Bronchial epithelial cell (primary cell): ENCODE results near the gene PTPRF. TPM values are rescaled to one million over a fixed set of nuclear protein-coding genes. Genes with fewer than 3 reads are reported as not detected.

Experiments
- DNase-seq: peaks from one replicate; pipeline ENCODE4 v3.0.0-alpha.2; 2010; ENCODE audit warnings: low read depth
- FAIRE-seq: peaks from 2 replicates; lab custom pipeline; 2011; peaks lifted over from hg19 to GRCh38; lab: Jason Lieb, UNC
- H3K27me3 ChIP-seq: 2 replicates; pipeline ENCODE4 v1.5.1; 2011; ENCODE audit warnings: low read length; ENCODE audit not compliant: control insufficient read depth, insufficient read depth
- H3K36me3 ChIP-seq: 2 replicates; pipeline ENCODE4 v1.5.1; 2011; ENCODE audit warnings: low read length; ENCODE audit not compliant: control insufficient read depth, insufficient read depth
- H3K4me3 ChIP-seq: 2 replicates; pipeline ENCODE4 v1.5.1; 2011; ENCODE audit warnings: mild to moderate bottlenecking, low read depth, low read length, control low read depth
- total RNA-seq: library from RNA; depleted of rRNA; stranded (reverse); fragments of >200 nt; gene quantifications from 2 replicates; pipeline ENCODE4 v1.2.1, GENCODE V29; 2014
- TF ChIP-seq, protein P1 (sequence below): IDR thresholded peaks from 2 replicates; pipeline ENCODE4 v1.5.1; 2011; ENCODE audit warnings: mild to moderate bottlenecking, moderate library complexity, low read length, control low read depth, inconsistent platforms; ENCODE audit not compliant: insufficient read depth, severe bottlenecking

Gene PTPRF
- total RNA-seq, 1 donor from 2014 or later = 127 TPM

DNA sequence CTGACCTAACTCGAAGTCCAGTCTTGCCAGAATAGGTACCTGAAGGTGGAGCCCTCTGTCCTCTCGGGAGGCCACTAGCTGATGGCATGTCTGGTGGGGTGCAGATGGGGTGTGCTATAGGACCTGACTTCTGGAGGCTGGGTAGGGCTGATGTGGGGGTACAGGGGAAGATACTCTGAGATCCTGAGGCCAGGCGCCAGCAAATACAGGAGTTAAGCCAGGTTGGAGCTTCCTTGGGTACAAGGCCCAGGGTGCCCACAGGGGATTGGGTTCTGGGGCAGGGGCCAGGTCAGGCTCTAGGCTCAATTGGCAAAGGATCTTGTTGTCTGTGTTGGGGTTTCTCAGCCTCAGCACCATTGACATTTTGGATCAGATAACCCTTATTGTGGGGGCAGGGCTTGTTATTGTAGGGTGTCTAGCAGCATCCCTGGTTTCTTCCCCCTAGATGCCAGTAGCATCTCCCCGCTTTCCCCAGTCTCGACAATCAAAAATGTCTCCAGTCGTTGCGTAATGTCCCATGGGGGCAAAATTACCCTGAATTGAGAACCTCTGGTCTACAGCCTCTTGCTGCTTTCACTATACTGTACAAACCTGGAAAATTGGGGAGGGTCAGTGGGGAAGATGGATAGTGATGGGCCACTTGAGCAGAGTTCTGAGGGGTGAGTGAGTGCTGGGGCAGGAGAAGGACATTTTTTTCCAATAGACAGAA lies 9.2 kb downstream of the PTPRF start:
- H3K4me3 ChIP-seq = no peak overlapping the region
- H3K27me3 ChIP-seq = no peaks in the 10 kb centered on the region
- H3K36me3 ChIP-seq = peaks cover 43% of the 10 kb centered on the region
- TF ChIP-seq, protein P1, sequence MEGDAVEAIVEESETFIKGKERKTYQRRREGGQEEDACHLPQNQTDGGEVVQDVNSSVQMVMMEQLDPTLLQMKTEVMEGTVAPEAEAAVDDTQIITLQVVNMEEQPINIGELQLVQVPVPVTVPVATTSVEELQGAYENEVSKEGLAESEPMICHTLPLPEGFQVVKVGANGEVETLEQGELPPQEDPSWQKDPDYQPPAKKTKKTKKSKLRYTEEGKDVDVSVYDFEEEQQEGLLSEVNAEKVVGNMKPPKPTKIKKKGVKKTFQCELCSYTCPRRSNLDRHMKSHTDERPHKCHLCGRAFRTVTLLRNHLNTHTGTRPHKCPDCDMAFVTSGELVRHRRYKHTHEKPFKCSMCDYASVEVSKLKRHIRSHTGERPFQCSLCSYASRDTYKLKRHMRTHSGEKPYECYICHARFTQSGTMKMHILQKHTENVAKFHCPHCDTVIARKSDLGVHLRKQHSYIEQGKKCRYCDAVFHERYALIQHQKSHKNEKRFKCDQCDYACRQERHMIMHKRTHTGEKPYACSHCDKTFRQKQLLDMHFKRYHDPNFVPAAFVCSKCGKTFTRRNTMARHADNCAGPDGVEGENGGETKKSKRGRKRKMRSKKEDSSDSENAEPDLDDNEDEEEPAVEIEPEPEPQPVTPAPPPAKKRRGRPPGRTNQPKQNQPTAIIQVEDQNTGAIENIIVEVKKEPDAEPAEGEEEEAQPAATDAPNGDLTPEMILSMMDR = no peak
- FAIRE-seq (no peak), DNase-seq (no peak)

DNA sequence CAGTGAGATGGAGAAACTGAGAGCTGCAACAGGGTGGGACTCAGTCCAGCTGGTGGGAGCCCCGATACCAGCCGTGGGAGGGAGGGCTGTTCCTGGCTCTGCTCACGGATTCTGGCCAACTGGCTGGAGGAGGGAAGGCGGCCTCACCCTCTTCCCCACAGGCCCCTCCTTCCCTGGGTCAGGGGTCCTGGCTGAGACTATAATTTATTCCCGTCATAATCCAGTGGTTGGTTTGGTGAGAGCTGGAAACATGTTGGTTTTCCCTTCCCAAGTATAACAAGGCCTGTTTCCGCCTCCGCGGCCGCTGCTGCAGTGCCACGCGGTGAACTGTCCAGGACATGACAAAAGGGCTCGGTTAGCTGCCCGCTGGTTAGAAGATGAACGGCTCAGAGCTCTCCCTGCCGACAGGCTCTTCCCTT lies 10.0 kb downstream of the PTPRF start:
- TF ChIP-seq, protein P1 = no peak
- no peak overlapping the region for H3K4me3 ChIP-seq
- no peak for FAIRE-seq
- no peak for DNase-seq
- no peaks in the 10 kb centered on the region for H3K27me3 ChIP-seq
- H3K36me3 ChIP-seq = peaks cover 51% of the 10 kb centered on the region

DNA sequence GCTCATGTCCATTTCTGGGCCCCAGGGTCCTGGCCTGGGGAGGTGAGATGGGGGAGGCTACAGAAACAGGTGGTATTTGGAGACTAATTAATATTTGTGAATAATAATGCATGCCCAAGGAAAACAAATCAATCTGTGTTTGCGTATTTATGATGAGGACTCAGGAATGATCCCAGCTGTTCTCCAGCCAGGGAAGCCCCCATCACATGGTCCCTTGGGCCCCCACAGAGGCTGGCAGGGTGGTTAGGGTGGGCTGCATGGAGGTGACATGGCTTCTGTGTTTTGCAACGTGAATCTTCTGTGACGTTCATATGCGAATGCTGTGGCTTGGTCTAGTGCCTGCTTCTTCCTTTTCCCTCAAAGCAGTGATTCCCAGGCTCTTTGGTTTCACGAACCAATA lies 10.5 kb downstream of the PTPRF start:
- DNase-seq (no peak), FAIRE-seq (no peak)
- H3K4me3 ChIP-seq = no peak overlapping the region
- H3K36me3 ChIP-seq = peaks cover 51% of the 10 kb centered on the region
- no peaks in the 10 kb centered on the region for H3K27me3 ChIP-seq
- TF ChIP-seq, protein P1 = no peak

DNA sequence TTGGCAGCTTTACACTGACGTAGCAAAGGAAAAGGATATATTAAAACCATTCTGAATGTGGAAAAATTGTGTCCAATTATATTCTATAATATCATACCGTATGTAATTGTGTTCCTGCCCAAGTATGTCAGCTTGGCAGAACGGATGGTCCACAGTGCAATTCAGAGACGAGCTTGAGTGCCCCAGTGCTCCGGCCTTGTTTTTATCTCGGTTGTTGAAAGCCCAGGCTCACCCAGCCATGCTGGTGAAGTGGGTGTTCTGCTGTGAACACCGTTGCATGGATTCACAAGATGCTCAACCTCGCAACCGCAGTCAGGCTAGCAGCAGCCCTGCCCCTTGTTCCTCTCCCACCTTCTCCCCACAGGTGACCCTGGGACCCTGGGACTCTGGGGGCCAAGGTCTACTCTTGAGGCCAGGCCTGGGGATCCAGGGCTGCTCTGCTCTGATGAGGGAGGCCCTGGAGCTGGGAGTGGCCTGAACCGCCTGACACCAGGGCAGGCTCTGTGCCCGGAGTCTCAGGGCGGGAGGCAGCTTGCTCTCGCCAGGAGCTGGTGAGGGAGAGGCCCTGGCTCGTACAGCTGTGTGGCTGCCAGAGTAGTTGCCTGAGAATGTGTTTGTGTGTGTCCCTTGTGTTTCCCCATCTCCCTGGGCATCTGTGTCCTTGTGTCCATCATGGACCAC lies 11.2 kb downstream of the PTPRF start:
- FAIRE-seq = no peak
- H3K36me3 ChIP-seq = peaks cover 55% of the 10 kb centered on the region
- H3K4me3 ChIP-seq = no peak overlapping the region
- peak; percentile 51 for DNase-seq
- H3K27me3 ChIP-seq = no peaks in the 10 kb centered on the region
- TF ChIP-seq, protein P1 = no peak

DNA sequence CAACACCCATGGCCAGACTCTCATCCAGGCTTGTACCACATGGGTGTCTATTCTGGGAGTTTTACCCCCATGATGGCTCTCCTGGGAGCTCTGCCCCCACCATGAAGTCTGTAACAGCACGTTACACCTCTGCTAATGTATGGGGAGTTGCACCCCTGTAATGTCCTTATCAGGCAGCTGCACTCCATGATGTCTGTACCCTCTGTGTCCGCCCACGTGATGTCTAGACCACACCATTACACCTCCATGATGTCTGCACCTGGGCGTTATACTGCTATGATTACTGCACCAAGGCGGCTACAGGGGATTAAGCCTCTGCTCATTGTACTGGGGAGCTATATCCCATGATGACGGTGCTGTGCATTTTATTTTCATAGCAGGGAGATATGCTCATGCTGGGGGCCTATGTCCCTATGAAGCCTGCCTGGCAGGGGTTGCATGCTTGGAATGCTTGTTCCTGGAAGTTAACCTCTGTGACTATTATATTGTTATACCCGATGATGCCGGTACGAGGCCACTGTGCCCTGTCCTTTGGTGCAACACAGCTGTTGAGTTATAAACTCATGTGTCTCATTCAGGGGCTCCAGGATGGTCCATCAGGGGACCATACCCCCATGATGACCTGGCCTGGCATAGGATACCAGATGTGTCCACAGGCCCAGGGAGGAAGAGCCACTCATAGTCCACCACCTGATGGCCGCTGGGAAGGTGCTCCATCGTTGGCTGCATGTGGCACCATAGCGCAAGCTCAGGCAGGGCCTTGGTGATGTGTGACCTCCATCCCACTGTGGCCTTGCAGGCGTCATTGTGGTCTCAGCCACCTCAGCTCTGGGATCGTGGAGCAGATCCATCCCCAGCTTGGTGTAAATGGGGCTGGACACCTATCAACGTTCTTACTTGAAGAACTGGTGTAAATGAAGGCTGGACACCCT lies 12.1 kb downstream of the PTPRF start:
- H3K27me3 ChIP-seq = no peaks in the 10 kb centered on the region
- DNase-seq = no peak
- H3K4me3 ChIP-seq = no peak overlapping the region
- no peak for FAIRE-seq
- peaks cover 52% of the 10 kb centered on the region for H3K36me3 ChIP-seq
- TF ChIP-seq, protein P1 = no peak
